ENCODE measurements around the gene SPATA9. TPM values are rescaled to one million over a fixed set of nuclear protein-coding genes. Genes with fewer than 3 reads are reported as not detected.

SPATA9 gene
- total and polyA plus RNA-seq, 9 of the 15 experiments (the other 6 are each of a cell fraction or from before 2014, with no cell fraction given): 0.16 to 5.5 (median 0.39) TPM; not detected in 3

DNA sequence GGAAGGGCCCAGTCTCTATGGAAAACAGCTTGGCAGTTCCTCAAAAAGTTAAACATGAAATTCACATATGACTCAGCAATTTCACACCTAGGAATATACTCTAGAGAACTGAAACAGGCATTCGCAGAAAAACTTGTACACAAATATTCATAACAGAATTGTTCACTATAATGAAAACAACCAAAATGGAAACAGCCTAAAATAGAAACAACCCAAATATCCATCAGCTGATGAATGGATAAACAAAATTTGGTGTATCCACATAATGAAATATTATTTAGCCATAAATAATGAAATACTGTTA is 67.7 kb downstream of the SPATA9 start (continued):
- TF ChIP-seq, protein P1, sequence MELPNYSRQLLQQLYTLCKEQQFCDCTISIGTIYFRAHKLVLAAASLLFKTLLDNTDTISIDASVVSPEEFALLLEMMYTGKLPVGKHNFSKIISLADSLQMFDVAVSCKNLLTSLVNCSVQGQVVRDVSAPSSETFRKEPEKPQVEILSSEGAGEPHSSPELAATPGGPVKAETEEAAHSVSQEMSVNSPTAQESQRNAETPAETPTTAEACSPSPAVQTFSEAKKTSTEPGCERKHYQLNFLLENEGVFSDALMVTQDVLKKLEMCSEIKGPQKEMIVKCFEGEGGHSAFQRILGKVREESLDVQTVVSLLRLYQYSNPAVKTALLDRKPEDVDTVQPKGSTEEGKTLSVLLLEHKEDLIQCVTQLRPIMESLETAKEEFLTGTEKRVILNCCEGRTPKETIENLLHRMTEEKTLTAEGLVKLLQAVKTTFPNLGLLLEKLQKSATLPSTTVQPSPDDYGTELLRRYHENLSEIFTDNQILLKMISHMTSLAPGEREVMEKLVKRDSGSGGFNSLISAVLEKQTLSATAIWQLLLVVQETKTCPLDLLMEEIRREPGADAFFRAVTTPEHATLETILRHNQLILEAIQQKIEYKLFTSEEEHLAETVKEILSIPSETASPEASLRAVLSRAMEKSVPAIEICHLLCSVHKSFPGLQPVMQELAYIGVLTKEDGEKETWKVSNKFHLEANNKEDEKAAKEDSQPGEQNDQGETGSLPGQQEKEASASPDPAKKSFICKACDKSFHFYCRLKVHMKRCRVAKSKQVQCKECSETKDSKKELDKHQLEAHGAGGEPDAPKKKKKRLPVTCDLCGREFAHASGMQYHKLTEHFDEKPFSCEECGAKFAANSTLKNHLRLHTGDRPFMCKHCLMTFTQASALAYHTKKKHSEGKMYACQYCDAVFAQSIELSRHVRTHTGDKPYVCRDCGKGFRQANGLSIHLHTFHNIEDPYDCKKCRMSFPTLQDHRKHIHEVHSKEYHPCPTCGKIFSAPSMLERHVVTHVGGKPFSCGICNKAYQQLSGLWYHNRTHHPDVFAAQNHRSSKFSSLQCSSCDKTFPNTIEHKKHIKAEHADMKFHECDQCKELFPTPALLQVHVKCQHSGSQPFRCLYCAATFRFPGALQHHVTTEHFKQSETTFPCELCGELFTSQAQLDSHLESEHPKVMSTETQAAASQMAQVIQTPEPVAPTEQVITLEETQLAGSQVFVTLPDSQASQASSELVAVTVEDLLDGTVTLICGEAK (IDR thresholded peaks at IDR 0.05): peak; percentile 10; the same call in 1 of the 2 replicates
- TF ChIP-seq, protein P1 (CRISPR knock-in tag; IDR thresholded peaks at IDR 0.05): no peak
- TF ChIP-seq C11orf30 (IDR thresholded peaks at IDR 0.05; ENCODE audit: low read depth): peak; percentile 95
- peak; percentile 98 for TF ChIP-seq ZNF316 (IDR thresholded peaks at IDR 0.05)
- peak; percentile 92 for TF ChIP-seq NFE2L1 (tag; IDR thresholded peaks at IDR 0.05; ENCODE audit: borderline replicate concordance, low read depth)
- peak; percentile 95 for TF ChIP-seq NFE2 (IDR thresholded peaks at IDR 0.05; ENCODE audit: low read depth)
- TF ChIP-seq MAFG (tag; conservative IDR thresholded peaks at IDR 0.05): peak; percentile 97
- no peak for TF ChIP-seq BRCA1 (IDR thresholded peaks at IDR 0.05)
- TF ChIP-seq BRCA1 (CRISPR knock-in tag; IDR thresholded peaks at IDR 0.05): no peak
- no peak for TF ChIP-seq NRF1 (conservative IDR thresholded peaks at IDR 0.05 in 1 of 2, IDR thresholded peaks at IDR 0.05 in 1 of 2)
- TF ChIP-seq BACH1 (tag; IDR thresholded peaks at IDR 0.05): peak; percentile 82; the same call in 1 of the 2 replicates
- no peak for TF ChIP-seq PHB (CRISPR knock-in tag; IDR thresholded peaks at IDR 0.05)
- TF ChIP-seq, protein P2, sequence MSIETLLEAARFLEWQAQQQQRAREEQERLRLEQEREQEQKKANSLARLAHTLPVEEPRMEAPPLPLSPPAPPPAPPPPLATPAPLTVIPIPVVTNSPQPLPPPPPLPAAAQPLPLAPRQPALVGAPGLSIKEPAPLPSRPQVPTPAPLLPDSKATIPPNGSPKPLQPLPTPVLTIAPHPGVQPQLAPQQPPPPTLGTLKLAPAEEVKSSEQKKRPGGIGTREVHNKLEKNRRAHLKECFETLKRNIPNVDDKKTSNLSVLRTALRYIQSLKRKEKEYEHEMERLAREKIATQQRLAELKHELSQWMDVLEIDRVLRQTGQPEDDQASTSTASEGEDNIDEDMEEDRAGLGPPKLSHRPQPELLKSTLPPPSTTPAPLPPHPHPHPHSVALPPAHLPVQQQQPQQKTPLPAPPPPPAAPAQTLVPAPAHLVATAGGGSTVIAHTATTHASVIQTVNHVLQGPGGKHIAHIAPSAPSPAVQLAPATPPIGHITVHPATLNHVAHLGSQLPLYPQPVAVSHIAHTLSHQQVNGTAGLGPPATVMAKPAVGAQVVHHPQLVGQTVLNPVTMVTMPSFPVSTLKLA (conservative IDR thresholded peaks at IDR 0.05): 0 out of 4 replicates have a peak, but pooled peaks of 1 of the 2 experiments have one; percentile 22
- TF ChIP-seq MAFK (IDR thresholded peaks at IDR 0.05; ENCODE audit: low read length): peak; percentile 92
- no peak for TF ChIP-seq ZNF232 (CRISPR knock-in tag; IDR thresholded peaks at IDR 0.05)
- TF ChIP-seq SPI1 (IDR thresholded peaks at IDR 0.05; ENCODE audit: borderline replicate concordance, low read depth, low read length): peak; percentile 81; the same call in 1 of the 2 replicates
